CD14-positive monocyte (primary cell): ENCODE results near the gene TYR. TPM values are rescaled to one million over a fixed set of nuclear protein-coding genes. Genes with fewer than 3 reads are reported as not detected.

Experiments
- DNase-seq, 3 donors: peaks; one replicate each; pipeline ENCODE4 v3.0.0-alpha.2; 2011 to 2022
- H2AFZ ChIP-seq: 2 replicates; pipeline ENCODE4 v1.6.0; 2012; ENCODE audit warnings: mild to moderate bottlenecking, low read depth, low read length, inconsistent platforms; ENCODE audit not compliant: insufficient read depth, poor library complexity, severe bottlenecking
- H3K27ac ChIP-seq, 2 donors: 1 replicate in 1 of 2; 2 replicates in 1 of 2; pipeline ENCODE4 v1.5.1; 2012 to 2013; ENCODE audit warnings: low read length in 2 of 2, control low read depth in 1 of 2, inconsistent platforms in 1 of 2, low read depth in 1 of 2, mild to moderate bottlenecking in 1 of 2
- H3K27me3 ChIP-seq, 2 donors: one replicate each; pipeline versions ENCODE4 v1.6.0 to v1.6.1; 2011 to 2013; ENCODE audit warnings: low read length in 2 of 2; ENCODE audit not compliant: control insufficient read depth in 2 of 2, insufficient read depth in 2 of 2
- H3K36me3 ChIP-seq, 2 donors: replicated peaks in 1 of 2; 1 replicate in 1 of 2; 2 replicates in 1 of 2; pipeline versions ENCODE4 v1.5.1 to v1.6.1; 2012 to 2013; ENCODE audit warnings: low read length in 2 of 2, control low read depth in 1 of 2, inconsistent platforms in 1 of 2, mild to moderate bottlenecking in 1 of 2; ENCODE audit not compliant: insufficient read depth in 2 of 2, control insufficient read depth in 1 of 2
- H3K4me1 ChIP-seq, 2 donors: 1 replicate in 1 of 2; 2 replicates in 1 of 2; pipeline versions ENCODE4 v1.5.1 to v1.6.1; 2012 to 2013; ENCODE audit warnings: low read length in 2 of 2, control low read depth in 1 of 2, inconsistent platforms in 1 of 2, mild to moderate bottlenecking in 1 of 2, moderate library complexity in 1 of 2; ENCODE audit not compliant: insufficient read depth in 2 of 2, control insufficient read depth in 1 of 2
- H3K4me2 ChIP-seq: replicated peaks from 2 replicates; pipeline ENCODE3; 2012; ENCODE audit warnings: low read length, moderate library complexity, mild to moderate bottlenecking; ENCODE audit not compliant: poor library complexity, severe bottlenecking; ENCODE audit errors: extremely low read depth
- H3K4me3 ChIP-seq, 3 experiments: fragments of 200-600 bp in 1 of 3; sonication (generic) in 1 of 3; replicated peaks in 1 of 3; 1 replicate in 2 of 3; 2 replicates in 1 of 3; pipeline ENCODE4 v1.5.1; 2011 to 2013; ENCODE audit warnings: low read length in 3 of 3, mild to moderate bottlenecking in 3 of 3, control low read depth in 2 of 3, low read depth in 2 of 3, inconsistent platforms in 1 of 3, moderate library complexity in 1 of 3
- H3K79me2 ChIP-seq: 2 replicates; pipeline ENCODE4 v1.6.0; 2012; ENCODE audit warnings: mild to moderate bottlenecking, control low read depth, inconsistent platforms, low read length, moderate library complexity; ENCODE audit not compliant: insufficient read depth
- H3K9ac ChIP-seq: 2 replicates; pipeline ENCODE4 v1.6.0; 2017; ENCODE audit warnings: low read length, mild to moderate bottlenecking; ENCODE audit not compliant: insufficient read depth, poor library complexity, severe bottlenecking
- H3K9me3 ChIP-seq, 2 donors: replicated peaks in 1 of 2; 1 replicate in 1 of 2; 2 replicates in 1 of 2; pipeline versions ENCODE4 v1.5.1 to v1.6.1; 2012 to 2013; ENCODE audit warnings: low read length in 2 of 2, control low read depth in 1 of 2; ENCODE audit not compliant: control insufficient read depth in 1 of 2, insufficient read depth in 1 of 2
- H4K20me1 ChIP-seq: 2 replicates; pipeline ENCODE4 v1.6.0; 2012; ENCODE audit warnings: mild to moderate bottlenecking, low read length, control low read depth, moderate library complexity; ENCODE audit not compliant: insufficient read depth
- H3K27ac Mint-ChIP-seq, 7 donors: one replicate each; pipeline ENCODE4 v1.8.0; 2020; ENCODE audit warnings: mild to moderate bottlenecking in 7 of 7, mixed read lengths in 7 of 7, moderate library complexity in 6 of 7, inconsistent platforms in 2 of 7
- H3K27me3 Mint-ChIP-seq, 3 donors: one replicate each; pipeline ENCODE4 v1.8.0; 2021 to 2022; ENCODE audit warnings: low read depth in 3 of 3, mild to moderate bottlenecking in 3 of 3, mixed read lengths in 3 of 3, moderate library complexity in 3 of 3, inconsistent platforms in 1 of 3
- H3K36me3 Mint-ChIP-seq, 2 donors: one replicate each; pipeline ENCODE4 v1.8.0; 2020; ENCODE audit warnings: mixed read lengths in 2 of 2, inconsistent platforms in 1 of 2, mild to moderate bottlenecking in 1 of 2
- H3K4me1 Mint-ChIP-seq: one replicate; pipeline ENCODE4 v1.8.0; 2020; ENCODE audit warnings: mild to moderate bottlenecking, mixed read lengths
- H3K4me3 Mint-ChIP-seq, 2 donors: one replicate each; pipeline ENCODE4 v1.8.0; 2020; ENCODE audit warnings: mild to moderate bottlenecking in 2 of 2, mixed read lengths in 2 of 2, moderate library complexity in 1 of 2
- H3K9me3 Mint-ChIP-seq, 7 donors: one replicate each; pipeline ENCODE4 v1.8.0; 2020 to 2022; ENCODE audit warnings: mixed read lengths in 7 of 7, mild to moderate bottlenecking in 6 of 7, moderate library complexity in 6 of 7, inconsistent platforms in 2 of 7
- WGBS: methylation state at CpG from one replicate; pipeline ENCODE4 v1.1.5; 2013; ENCODE audit warnings: missing lambda C conversion rate; ENCODE audit not compliant: insufficient coverage; 5-methylcytosine and 5-hydroxymethylcytosine counted together
- intact Hi-C, 2 donors: fragments of 100-400 bp; cut with micrococcal nuclease; formaldehyde crosslinking; loops; one replicate each; pipeline versions ENCODE4 v1.15.0 to v1.15.1; 2023
- polyA plus RNA-seq, 3 donors: library from polyadenylated mRNA; depleted of rRNA in 1 of 3; unstranded in 2 of 3; stranded (reverse) in 1 of 3; fragments of 300-500 nt in 2 of 3; fragments of >200 nt in 1 of 3; fragmentation: Illumina TruSeq in 2 of 3; gene quantifications; 1 replicate in 2 of 3; 2 replicates in 1 of 3; pipeline ENCODE4 v1.2.3, GENCODE V29; 2012 to 2021
- TF ChIP-seq, protein P1 (sequence below): fragments of 200-600 bp; IDR thresholded peaks from one replicate; pipeline ENCODE4 v1.8.0; 2022; ENCODE audit warnings: antibody characterized with exemption, mild to moderate bottlenecking

The TYR gene
- polyA plus RNA-seq, 3 donors = not detected

DNA sequence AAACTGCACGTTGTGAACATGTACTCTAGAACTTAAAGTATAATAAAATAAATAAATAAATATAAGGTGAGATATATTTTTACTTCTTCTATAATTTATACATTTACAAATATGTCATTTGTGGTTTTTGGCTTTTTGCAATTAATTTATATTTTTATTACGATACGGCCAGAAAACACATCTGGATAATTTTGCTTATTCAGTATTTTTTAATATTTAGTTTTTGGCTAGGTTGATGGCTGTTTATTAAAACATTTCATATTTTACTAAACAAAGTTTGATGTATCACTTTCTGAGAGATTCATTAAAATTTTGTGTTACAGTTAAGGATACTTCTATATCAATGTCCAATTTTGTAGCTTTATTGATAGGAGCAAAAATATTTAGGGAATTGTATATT is 15.7 kb upstream of the TYR start:
- Histone ChIP-seq H3K4me3 (no peak overlapping the region), H3K9me3 (no peaks in the 10 kb centered on the region), H3K79me2 (no peaks in the 10 kb centered on the region), H4K20me1 (no peaks in the 10 kb centered on the region), H3K27me3 (no peaks in the 10 kb centered on the region), H2AFZ (no peak overlapping the region), H3K36me3 (no peaks in the 10 kb centered on the region), H3K4me2 (no peak overlapping the region), H3K4me1 (no peaks in the 10 kb centered on the region), H3K27ac (no peak overlapping the region), H3K9ac (no peak overlapping the region)
- no CpG with 5 or more reads among the region's 3 CpGs for WGBS
- Mint-ChIP-seq H3K36me3 (no peaks in the 10 kb centered on the region), H3K27ac (no peak overlapping the region), H3K4me3 (no peak overlapping the region), H3K4me1 (no peaks in the 10 kb centered on the region), H3K27me3 (no peaks in the 10 kb centered on the region), H3K9me3 (peaks cover 0 to 3% (median 0%) of the 10 kb centered on the region in 7 donors)
- TF ChIP-seq, protein P1, sequence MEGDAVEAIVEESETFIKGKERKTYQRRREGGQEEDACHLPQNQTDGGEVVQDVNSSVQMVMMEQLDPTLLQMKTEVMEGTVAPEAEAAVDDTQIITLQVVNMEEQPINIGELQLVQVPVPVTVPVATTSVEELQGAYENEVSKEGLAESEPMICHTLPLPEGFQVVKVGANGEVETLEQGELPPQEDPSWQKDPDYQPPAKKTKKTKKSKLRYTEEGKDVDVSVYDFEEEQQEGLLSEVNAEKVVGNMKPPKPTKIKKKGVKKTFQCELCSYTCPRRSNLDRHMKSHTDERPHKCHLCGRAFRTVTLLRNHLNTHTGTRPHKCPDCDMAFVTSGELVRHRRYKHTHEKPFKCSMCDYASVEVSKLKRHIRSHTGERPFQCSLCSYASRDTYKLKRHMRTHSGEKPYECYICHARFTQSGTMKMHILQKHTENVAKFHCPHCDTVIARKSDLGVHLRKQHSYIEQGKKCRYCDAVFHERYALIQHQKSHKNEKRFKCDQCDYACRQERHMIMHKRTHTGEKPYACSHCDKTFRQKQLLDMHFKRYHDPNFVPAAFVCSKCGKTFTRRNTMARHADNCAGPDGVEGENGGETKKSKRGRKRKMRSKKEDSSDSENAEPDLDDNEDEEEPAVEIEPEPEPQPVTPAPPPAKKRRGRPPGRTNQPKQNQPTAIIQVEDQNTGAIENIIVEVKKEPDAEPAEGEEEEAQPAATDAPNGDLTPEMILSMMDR = no peak
- intact Hi-C loops = no loop called here
- DNase-seq = no peak

DNA sequence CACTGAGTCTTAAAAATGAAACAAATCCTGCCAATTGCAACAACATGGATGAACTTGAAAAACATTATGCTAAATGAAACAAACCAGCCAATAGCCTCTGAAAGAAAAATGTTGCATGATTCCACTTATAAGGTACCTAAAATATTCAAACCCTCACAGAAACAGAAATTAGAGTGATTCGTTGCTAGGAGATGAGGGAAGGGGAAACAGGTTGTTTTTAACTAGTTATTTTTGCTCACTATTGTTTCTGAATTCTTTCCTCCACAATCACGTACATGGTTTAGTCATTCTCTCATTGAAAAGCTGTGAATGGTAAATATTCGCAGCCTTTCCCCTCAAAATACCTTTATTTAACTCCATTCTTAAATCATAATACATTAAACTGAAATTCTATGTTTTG is 14.0 kb upstream of the TYR start:
- Histone ChIP-seq H4K20me1 (no peaks in the 10 kb centered on the region), H3K27ac (no peak overlapping the region), H3K9me3 (no peaks in the 10 kb centered on the region), H3K4me2 (no peak overlapping the region), H3K9ac (no peak overlapping the region), H3K4me3 (no peak overlapping the region), H3K36me3 (no peaks in the 10 kb centered on the region), H3K4me1 (no peaks in the 10 kb centered on the region), H3K79me2 (no peaks in the 10 kb centered on the region), H2AFZ (no peak overlapping the region), H3K27me3 (no peaks in the 10 kb centered on the region)
- intact Hi-C loops = no loop called here
- DNase-seq = no peak
- Mint-ChIP-seq H3K27me3 (no peaks in the 10 kb centered on the region), H3K4me1 (no peaks in the 10 kb centered on the region), H3K9me3 (peaks cover 0 to 3% (median 0%) of the 10 kb centered on the region in 7 donors), H3K27ac (no peak overlapping the region), H3K4me3 (no peak overlapping the region), H3K36me3 (no peaks in the 10 kb centered on the region)
- WGBS = no CpG with 5 or more reads among the region's 3 CpGs
- TF ChIP-seq, protein P1 = no peak
